HL-60 (cell line): ENCODE results near the gene CCDC134.

Experiments
- POLR2AphosphoS5 ChIP-seq: IDR thresholded peaks from 2 replicates; pipeline ENCODE4 v1.6.1; 2012; ENCODE audit warnings: low read depth
- REST ChIP-seq: IDR thresholded peaks from 2 replicates; pipeline ENCODE4 v1.6.1; 2012; ENCODE audit warnings: low read depth; ENCODE audit not compliant: insufficient replicate concordance
- SPI1 ChIP-seq: IDR thresholded peaks from 2 replicates; pipeline ENCODE4 v1.6.1; 2012; ENCODE audit warnings: low read depth, mild to moderate bottlenecking, borderline replicate concordance
- TF ChIP-seq, protein P1 (sequence below): IDR thresholded peaks from one replicate; pipeline ENCODE4 v1.5.1; 2011; ENCODE audit warnings: low read length, control low read depth, inconsistent platforms; ENCODE audit not compliant: insufficient read depth

GRCh38 chr22:41825376-41825775, 24.9 kb downstream of the CCDC134 start:
- TF ChIP-seq SPI1 = no peak
- TF ChIP-seq, protein P1, sequence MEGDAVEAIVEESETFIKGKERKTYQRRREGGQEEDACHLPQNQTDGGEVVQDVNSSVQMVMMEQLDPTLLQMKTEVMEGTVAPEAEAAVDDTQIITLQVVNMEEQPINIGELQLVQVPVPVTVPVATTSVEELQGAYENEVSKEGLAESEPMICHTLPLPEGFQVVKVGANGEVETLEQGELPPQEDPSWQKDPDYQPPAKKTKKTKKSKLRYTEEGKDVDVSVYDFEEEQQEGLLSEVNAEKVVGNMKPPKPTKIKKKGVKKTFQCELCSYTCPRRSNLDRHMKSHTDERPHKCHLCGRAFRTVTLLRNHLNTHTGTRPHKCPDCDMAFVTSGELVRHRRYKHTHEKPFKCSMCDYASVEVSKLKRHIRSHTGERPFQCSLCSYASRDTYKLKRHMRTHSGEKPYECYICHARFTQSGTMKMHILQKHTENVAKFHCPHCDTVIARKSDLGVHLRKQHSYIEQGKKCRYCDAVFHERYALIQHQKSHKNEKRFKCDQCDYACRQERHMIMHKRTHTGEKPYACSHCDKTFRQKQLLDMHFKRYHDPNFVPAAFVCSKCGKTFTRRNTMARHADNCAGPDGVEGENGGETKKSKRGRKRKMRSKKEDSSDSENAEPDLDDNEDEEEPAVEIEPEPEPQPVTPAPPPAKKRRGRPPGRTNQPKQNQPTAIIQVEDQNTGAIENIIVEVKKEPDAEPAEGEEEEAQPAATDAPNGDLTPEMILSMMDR = no peak
- TF ChIP-seq POLR2AphosphoS5 = no peak
- no peak for TF ChIP-seq REST
